ENCODE measurements around the gene TNFRSF8. TPM values are rescaled to one million over a fixed set of nuclear protein-coding genes. Genes with fewer than 3 reads are reported as not detected.

The TNFRSF8 gene
- total RNA-seq, 1 experiment from 2014 or later = 0.47 TPM

DNA sequence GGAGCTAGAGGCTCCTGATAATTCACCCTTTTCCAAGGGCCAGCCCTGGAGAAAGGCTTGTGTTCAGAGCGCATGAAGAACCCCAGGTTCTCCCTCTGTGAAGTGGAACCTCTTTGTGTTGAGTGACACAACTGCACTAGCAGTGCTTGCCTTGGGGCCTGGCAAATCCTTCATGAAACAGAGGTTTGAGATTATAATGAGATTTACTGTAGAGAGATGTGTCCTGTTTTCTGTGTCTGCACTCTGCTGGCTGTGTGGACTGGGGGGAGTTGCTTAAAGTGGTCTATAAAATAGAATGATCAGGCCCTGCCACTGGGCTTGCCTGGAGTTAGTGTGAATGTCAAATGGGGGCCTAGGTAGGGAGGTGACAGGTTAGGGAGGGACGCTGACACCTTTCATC lies 92.2 kb downstream of the TNFRSF8 start:
- no peak for DNase-seq (ENCODE audit: low read depth)

DNA sequence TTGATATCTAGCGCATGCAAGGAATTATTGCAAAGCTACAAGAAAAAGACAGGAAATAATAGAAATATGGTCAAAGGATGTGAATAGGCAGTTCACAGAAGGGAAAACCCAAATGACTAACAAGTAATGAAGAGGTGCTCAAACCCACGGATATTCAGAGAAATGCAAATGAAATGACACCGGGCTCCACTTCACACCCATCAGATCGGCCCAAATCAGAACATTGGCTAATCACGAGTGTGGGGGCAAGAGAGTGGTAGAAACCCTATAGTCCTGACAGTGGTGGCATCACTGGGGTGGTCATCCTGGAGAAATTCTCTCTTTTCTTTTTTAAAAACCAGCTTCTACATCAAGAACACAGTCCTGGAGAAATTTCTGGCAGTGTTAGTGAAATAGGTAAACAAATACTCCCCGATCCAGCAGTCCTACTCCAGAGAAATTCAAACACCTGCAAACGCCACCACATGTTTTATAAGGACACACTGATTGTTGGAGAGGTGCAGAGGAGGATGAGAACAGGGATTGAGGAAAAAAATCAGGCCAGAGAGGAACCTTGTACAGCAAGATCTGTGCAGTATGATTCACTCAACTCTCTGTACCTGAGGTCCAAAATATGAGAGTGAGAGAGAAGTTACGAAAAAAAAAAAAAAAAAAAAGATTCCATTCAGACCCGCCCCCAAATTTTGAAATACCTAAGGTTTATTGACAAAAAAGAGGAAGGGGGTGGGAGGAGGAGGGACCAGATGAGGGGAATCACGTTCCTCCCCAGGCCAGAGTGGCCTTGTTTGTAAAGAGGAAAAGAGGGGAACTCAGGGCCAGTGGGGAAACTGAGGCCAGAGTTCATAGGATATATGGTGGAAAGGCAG lies 94.5 kb downstream of the TNFRSF8 start:
- DNase-seq (ENCODE audit: low read depth) = no peak

DNA sequence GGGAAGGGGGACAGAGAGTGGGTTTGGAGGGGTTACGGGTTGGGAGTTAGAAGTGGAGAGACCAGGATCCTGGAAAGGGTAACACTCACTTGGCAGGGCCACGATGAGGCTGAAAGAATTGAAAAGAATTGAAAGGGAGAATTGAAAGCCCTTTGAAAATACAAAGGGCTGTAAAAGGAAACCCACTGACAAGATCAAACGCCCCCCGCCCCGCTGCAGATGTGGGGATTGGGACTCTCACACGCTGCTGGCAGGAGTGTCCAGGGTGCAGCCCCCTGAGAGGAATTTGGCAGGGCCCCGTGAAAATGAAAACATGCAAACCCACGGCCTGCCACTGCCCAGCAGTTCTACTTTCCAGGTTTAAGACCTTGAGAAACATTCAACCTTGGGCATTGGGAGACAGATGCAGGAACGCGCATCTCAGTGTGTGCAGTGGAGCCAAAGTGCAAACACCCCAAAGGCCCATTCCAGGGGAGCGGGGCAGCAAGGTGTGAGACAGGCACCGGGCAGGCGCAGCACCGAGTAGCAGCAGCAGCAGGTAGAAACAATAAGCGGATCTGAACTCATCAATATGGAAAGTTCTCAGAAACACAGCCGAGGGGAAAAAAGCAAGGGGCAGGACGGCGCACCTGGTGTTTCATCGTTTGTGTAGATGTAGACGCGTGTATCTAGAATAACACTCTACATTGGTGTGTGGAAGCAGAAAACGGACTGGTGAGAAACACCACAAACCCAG lies 95.4 kb downstream of the TNFRSF8 start:
- no peak for DNase-seq (ENCODE audit: low read depth)

DNA sequence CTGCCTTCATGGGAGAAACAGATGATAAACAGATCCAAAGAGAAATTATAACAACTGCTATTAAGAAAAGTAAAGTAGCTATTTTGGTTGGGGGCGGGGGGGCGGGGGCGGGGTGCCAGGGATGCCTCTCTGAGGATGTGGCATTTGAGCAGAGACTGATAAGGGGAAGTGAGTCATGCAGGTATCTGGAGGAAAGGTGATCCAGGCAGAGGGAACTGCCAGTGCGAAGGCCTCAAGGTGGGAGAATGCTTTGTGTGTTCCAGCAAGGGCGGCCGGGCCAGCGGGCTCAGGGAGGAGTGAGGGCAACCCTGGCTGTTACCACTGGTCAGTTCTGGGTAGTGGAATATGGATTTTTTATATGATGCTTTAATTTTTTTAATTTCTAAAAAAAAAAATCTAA lies 96.7 kb downstream of the TNFRSF8 start:
- DNase-seq (ENCODE audit: low read depth) = no peak

GRCh38 chr1:12161324-12161661 lies 98.2 kb downstream of the TNFRSF8 start:
- DNase-seq (ENCODE audit: low read depth) = no peak

DNA sequence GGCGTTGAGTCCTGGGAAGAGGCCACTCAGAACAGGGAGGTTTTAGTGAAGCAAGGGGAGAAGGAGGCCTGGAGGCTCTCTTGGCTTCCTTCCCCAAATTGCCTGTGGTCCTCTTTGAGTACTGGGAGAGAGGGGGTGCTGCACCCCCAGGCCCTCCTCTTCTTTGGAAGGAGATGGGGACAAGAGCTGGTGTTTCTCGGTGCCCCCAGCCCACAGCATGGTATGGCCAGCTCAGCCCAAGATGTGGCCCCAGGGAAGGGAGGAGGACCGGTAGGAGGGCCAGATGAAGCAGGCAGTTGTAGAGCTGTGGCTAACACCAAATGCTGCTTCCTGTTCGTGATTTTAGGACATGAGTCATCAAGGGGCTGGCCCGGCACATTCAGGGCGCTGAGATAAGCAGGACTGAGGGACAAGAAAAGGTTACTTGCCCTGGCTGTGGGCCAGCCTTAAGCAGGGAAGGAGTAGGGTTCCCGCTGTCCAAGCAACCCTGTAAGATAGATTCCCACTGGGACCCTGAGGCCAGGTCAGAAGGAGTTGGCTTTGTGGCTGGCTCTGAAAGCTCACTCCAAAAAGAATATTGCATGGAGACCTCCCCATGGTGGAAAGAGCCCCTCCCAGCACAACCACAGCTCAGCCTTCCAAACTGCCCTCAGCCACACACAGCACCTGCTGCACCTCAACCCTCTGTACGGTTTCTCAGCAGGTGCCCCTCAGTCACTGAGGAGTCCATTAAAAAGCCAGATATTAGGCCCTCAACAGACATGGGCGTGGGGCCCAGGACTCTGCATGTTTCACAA lies 98.8 kb downstream of the TNFRSF8 start:
- peak; percentile 97 for DNase-seq (ENCODE audit: low read depth)

DNA sequence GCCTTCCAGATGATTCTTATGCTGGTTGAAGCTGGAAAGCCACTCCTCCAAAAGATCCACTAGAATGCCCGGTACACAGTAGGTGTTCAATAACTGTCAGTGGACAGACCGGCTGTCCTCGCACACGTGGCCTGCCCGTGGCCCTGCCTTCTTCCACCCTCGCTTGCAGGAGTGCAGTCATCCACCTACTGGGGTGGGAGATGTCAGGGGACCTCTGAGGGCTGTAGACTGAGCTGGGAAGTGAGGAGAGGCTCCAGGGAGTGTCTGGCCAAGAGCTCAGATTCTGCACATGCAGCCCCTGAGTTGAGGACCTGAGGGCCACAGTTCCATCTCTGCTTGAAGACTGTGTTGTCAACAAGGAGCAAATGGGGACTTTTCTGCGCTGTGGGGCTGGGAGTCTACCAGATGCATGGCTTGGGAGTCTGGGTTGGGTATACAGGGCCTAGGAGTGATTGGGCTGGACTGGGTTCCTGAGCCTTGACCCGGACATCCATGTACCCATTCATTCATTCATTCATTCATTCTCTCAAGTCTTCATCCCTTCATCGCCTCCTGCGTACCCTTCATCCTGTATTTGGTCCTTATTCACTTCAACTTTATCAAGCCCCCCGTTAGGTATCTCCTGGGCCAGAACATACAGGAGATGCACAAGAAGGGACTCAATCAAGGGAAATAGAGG lies 99.5 kb downstream of the TNFRSF8 start:
- no peak for DNase-seq (ENCODE audit: low read depth)

DNA sequence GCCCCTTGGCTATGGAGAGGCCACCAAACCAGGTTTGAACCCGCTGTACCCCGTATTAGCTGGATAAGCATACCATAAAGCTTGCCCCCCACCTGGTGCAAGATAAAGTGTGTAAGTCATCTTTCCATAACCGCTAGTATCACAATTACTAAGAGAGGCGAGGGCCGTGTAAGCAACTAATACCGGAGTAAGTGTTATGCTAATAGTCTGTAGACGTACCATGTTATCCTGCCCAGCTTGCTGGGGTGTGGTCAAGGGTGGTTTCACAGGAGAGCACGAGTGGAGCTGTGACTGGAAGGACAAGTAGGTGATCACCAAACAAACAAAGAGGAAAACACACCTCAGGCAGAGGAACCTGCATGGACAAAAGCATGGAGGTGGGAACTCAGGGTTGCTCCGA lies 100.1 kb downstream of the TNFRSF8 start:
- DNase-seq (ENCODE audit: low read depth) = no peak

GRCh38 chr1:12164210-12164609 lies 101.1 kb downstream of the TNFRSF8 start:
- no peak for DNase-seq (ENCODE audit: low read depth)

- DNase-seq (ENCODE audit: low read depth) = no peak
These were observed 102.2 kb downstream of the TNFRSF8 start for GRCh38 chr1:12165342-12165741.

- peak; percentile 42 for DNase-seq (ENCODE audit: low read depth)
These were observed 103.9 kb downstream of the TNFRSF8 start, which contains the start of gene TNFRSF1B for GRCh38 chr1:12166834-12167492. TSS of gene TNFRSF1B (plus strand) at chr1:12166991. CDS start at chr1:12167092, 101 bp downstream.

DNA sequence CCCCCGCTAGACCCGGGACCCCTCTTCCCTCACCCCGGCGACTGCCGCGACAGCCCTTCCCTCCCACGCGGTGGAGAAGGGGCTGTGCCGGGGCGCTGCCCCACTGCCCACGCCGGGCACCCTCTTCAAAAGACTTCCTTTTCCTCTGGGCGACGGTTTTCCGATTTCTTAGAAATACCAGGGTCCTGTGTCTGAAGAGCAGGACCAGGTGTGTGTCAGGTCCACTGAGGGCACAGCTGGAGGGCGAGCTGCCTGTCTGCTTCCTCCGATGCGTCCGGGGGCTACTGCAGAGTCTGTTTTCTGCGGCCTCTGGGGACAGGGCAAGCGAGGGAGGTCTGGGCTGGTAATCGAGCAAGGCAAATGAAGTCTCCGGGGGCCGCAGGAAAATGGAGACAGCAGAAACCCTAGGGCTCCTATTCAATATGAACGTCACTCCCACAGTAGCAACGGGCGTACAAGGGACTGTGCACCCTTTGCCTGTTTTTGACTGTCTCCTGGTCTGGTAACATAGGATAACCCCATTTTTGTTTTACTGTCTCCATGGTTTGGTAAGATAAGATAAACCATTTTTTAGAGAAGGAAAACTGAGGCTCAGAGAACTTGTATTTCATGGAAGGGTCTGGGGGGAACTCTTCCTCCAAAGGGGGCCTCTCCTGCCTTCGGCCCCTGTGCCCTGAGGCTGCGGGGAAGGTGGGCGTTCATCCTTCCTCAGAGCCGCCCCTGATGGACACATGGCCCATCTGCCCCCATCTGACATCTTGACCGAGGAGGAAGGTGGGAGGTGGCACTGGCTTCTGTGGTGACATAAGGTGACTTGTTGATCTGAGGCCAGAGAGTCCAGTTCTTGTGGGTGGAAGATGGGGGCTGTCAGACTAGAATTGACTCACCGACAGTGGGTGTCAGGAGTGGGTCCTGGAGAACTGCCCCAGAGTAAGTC lies 104.7 kb downstream of the TNFRSF8 start:
- no peak for DNase-seq (ENCODE audit: low read depth)

DNA sequence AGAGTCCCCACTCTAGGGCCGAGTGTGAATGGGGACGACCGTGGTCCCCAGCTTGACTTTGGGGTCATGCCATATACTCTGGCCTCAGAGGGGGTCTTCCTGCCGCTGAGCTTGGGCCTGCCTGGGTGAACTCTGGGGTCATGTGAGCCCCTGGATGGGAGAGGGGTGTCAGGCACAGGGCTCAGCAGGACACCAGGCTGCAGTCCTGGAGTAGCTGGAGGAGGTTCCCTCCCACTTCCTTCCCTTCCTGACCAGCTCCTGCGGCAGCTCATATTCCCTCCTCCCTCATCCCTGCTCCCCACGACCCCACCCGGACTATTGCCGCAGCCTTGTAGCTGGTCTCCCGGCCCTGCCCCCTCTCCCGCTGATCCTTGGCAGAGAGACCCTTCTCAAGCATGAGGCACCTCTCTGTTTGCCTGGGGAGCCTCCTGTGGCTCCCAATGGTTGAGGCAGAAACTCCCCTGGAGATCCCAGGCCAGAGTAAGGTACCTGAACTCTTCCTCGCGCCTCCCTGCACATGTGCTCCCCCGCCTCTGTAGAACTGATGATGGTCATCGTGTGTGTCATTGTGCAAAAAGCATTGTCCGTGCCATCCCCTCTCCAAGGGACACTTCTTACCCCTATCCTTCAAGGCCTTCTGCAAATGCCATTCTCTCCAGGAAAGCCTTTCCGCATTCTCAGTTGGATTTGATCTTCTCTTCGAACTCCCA lies 105.5 kb downstream of the TNFRSF8 start:
- DNase-seq (ENCODE audit: low read depth) = no peak

GRCh38 chr1:12169442-12170135 lies 106.5 kb downstream of the TNFRSF8 start:
- DNase-seq (ENCODE audit: low read depth) = no peak

DNA sequence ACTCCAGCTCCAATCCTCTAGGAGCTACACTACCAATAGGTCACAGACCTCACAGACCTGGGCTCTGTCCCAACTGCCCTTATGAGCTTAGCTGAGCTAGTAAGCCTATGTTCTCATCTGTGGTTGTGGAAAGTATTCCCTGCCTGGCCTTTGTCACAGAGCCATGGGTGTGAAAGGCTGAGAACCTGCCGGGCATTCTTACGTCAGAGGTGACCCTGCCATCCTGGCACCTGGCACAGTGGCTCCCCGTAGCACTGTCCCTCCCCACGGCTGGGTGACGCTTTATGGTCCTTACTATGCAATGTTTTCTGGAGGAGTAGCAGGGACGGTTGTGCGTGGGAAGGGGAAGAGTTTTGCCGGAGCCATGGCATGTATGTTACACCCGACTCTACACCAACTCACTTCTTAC lies 107.2 kb downstream of the TNFRSF8 start:
- DNase-seq (ENCODE audit: low read depth) = peak; percentile 28

GRCh38 chr1:12171206-12172041 lies 108.3 kb downstream of the TNFRSF8 start:
- DNase-seq (ENCODE audit: low read depth) = no peak

DNA sequence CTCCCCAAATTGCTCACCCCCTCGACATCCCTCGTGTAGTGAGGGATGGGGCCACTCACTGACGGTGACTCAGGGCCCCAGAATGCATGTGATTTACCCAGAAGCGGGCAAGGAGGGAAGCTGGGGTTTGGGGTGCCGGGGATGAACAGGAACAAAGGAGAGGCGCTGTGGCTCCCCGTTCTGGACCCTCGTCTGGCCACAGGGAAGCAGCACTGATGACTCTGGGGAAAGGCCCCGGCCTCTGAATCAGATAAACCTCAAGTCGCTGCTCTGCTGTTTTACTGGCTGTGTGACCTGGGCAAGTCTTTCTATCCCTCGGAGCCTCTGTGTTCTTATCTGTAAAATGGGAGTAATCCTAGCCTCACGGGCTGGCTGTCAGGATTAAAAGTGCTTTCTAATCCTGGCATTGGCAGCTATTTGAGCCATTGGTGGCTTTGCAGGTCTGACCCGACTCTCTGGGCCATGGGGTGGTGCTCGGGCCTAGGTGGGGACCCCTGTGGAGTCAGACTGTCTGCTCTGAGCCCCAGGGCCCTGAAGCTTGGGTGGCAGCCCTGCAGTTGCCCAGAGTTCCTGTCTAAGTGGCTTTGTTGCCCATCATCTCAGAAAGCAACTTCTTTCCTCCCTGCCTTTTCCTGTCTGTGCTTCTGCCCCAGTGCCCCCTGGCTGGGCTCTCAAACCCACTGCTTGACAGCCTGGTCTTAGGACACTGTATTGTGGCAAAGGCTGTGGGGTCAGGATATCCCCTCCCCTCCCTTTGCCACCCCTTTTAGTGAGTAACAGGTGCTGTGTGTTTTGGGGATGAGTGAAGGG lies 109.1 kb downstream of the TNFRSF8 start:
- no peak for DNase-seq (ENCODE audit: low read depth)

Data from M059J (cell line).